Activated T-helper 2 cell treated with anti-CD3 and anti-CD28 coated beads, Interferon-gamma antibody, Interleukin-2, Interleukin-4, amounts not matched to agents 10 μg/mL and 5 μg/mL and 100 μg/mL, durations not matched to agents 14 hours and 24 hours and 36 hours (primary cell): ENCODE results near the gene AHCYL2. TPM values are rescaled to one million over a fixed set of nuclear protein-coding genes. Genes with fewer than 3 reads are reported as not detected.

Experiments
- DNase-seq: peaks from one replicate; pipeline ENCODE4 v3.0.0; 2021; ENCODE audit warnings: low spot score
- H3K27ac Mint-ChIP-seq: one replicate; pipeline ENCODE4 v1.8.0; 2021; ENCODE audit warnings: mixed read lengths
- H3K27me3 Mint-ChIP-seq: one replicate; pipeline ENCODE4 v1.8.0; 2021; ENCODE audit warnings: low read depth, mixed read lengths
- H3K36me3 Mint-ChIP-seq: one replicate; pipeline ENCODE4 v1.8.0; 2021; ENCODE audit warnings: low read depth, mixed read lengths
- H3K4me1 Mint-ChIP-seq: one replicate; pipeline ENCODE4 v1.8.0; 2021; ENCODE audit warnings: low read depth, mixed read lengths
- H3K4me3 Mint-ChIP-seq: one replicate; pipeline ENCODE4 v1.8.0; 2021; ENCODE audit warnings: low read depth, mild to moderate bottlenecking, moderate library complexity, mixed read lengths
- H3K9me3 Mint-ChIP-seq: one replicate; pipeline ENCODE4 v1.8.0; 2021; ENCODE audit warnings: mixed read lengths
- intact Hi-C: fragments of 100-400 bp; cut with micrococcal nuclease; formaldehyde crosslinking; loops from one replicate; pipeline ENCODE4 v1.15.1; 2023
- total RNA-seq: library from RNA; stranded (reverse); gene quantifications from 2 replicates; pipeline ENCODE4 v1.2.3, GENCODE V29; 2022

AHCYL2 gene
- 14.7 and 15.1 TPM in 2 replicates for total RNA-seq

DNA sequence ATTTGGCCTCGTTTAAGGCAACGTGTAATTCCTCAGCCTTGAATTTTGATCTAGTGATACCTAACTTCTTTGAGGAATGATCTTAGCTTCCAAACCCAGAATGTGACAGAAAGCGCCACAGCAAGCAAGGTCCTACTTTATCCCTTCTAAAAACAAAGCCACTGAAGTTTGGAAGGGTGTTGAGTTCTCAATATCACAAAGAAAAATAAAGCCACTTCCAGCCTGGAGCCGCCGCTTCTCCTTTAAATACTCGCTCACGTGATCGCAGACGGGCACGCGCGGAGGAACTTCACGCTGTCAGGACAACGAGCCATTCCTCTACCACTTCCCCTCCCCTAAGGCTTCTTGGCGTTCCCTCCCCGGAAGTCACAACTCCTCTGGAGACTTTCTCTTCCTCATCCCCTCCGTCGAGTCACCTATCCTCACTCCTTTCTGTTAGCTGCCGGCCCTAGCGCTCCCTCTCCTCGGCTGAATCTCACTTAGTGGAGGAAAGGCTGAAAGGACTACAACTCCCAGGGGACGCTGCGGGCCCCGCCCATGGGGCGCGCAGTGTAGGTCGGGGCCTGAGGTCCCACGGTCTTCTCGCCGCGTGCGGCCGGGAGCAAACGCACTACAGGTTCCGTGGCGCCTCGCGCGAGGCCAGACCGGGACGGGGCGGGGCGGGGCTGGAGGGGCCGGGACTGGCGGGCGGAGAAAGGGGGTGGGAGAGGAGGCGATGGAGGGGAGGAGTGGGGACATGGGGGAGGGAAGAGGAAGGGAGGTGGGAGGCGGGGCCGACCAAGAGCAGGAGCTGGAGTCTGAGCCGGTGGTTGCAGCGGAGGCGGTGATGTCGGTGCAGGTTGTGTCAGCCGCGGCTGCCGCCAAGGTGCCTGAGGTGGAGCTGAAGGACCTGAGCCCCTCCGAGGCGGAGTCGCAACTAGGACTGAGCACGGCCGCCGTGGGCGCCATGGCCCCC lies at the start of gene AHCYL2:
TSS of gene AHCYL2 (plus strand) at position 780 of the 955 bp plus-strand sequence.
- Mint-ChIP-seq H3K9me3 (no peaks in the 10 kb centered on the region), H3K27me3 (no peaks in the 10 kb centered on the region), H3K27ac (peak within 1 kb of the TSS; percentile 96), H3K36me3 (no peaks in the 10 kb centered on the region), H3K4me3 (peak within 1 kb of the TSS; percentile 94), H3K4me1 (peaks cover 22% of the 10 kb centered on the region)
- peak; percentile 94 for DNase-seq
- intact Hi-C loops = loop anchor here (1.0 to 10.0 kb wide), 6 partner anchors 210 to 1572 kb away; partner anchors contain the start of genes NRF1, SND1, STRIP2 and UBE2H

DNA sequence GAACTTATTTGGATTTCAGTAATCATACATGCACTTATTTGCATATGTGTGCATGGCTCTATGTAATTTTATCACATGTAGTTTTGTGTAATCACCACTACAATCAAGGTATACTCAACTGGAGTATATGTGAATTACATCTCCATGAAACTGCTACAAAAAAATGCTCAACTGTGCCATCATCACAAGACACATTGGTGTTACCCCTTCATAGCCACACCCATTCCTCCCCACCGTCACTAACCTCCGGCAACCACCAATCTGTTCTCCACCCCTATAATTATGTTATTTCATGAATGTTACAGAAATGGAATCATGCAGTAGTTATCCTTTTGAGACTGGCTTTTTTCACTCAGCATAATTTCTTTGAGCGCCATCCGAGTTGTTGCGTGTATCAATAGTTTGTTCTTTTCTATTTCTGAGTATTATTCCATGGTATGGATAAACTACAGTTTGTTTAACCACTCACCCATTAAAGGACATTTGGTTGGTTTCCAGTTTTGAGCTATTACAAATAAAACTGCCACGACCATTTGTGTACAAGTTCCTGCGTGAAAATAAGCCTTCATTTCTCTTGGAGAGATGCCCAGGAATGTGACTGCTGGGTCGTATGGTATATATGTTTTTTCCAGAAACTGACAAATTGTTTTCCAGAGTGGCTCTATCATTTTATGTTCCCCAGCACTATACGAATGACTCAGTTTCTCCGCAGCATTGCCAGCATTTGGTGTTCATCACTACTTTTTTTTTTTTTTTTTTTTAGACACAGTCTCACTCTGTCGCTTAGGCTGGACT lies 47.7 kb upstream of the AHCYL2 start:
- Mint-ChIP-seq H3K27ac (no peak overlapping the region), H3K36me3 (no peaks in the 10 kb centered on the region), H3K27me3 (peaks cover 36% of the 10 kb centered on the region), H3K4me3 (no peak overlapping the region), H3K4me1 (no peaks in the 10 kb centered on the region), H3K9me3 (no peaks in the 10 kb centered on the region)
- DNase-seq = no peak
- intact Hi-C loops = no loop called here

DNA sequence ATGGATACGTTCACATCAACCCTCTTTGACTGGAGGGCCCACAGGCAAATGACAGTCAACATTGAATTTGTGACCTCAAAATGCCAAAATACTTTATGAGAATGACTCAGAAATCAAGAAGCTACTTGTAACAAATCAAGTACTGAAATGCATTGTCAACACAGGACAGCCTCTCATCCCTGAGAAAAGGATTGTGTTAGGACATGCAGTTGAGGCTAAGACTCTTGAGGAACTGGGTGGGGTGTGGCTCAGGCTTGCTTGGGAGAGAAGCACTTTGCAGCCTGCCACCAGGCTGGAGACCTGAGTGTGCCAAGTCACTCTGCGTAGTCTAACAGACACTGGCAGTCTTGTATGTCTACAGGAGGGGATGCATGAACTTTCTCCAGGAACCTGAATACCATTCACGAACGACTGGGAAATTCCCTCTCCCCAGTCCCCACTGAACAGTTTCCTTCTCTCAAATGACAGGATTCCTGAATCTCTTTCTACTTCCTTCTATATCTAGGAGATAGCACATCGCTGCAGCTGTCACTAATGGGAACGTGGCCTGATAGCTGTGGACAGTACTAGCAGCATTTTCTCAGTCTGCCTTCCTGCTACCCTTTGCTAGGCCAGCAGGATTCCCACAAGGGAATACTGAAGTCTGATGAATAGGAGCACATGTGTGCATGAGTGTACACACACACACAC lies 39.7 kb upstream of the AHCYL2 start:
- no peak overlapping the region for H3K4me3 Mint-ChIP-seq
- peaks cover 42% of the 10 kb centered on the region for H3K27me3 Mint-ChIP-seq
- peaks cover 2% of the 10 kb centered on the region for H3K4me1 Mint-ChIP-seq
- H3K27ac Mint-ChIP-seq = no peak overlapping the region
- intact Hi-C loops = no loop called here
- DNase-seq = no peak
- no peaks in the 10 kb centered on the region for H3K36me3 Mint-ChIP-seq
- no peaks in the 10 kb centered on the region for H3K9me3 Mint-ChIP-seq

DNA sequence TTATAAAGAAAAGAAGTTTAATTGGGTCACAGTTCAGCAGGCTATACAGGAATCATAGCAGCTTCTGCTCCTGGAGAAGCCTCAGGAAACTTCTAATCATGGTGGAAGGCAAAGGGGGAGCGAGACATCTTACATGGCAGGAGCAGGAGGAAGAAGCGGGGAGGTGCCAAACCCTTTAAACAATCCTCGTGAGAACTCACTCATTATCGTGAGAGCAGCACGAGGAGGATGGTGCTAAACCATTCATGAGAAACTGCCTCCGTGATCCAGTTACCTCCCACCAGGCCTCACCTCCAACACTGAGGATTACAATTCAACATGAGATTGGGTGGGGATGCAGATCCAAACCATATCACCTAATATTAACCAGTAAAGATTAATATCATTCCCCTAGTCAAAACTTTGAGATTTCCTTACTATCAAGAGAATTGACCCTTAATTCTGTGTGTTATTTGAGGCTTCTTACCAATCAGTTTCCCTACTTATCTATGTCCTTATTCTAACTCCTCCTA lies 38.0 kb upstream of the AHCYL2 start:
- H3K4me3 Mint-ChIP-seq = no peak overlapping the region
- H3K9me3 Mint-ChIP-seq = no peaks in the 10 kb centered on the region
- no peaks in the 10 kb centered on the region for H3K36me3 Mint-ChIP-seq
- intact Hi-C loops = no loop called here
- peaks cover 2% of the 10 kb centered on the region for H3K4me1 Mint-ChIP-seq
- H3K27ac Mint-ChIP-seq = no peak overlapping the region
- peaks cover 51% of the 10 kb centered on the region for H3K27me3 Mint-ChIP-seq
- no peak for DNase-seq

DNA sequence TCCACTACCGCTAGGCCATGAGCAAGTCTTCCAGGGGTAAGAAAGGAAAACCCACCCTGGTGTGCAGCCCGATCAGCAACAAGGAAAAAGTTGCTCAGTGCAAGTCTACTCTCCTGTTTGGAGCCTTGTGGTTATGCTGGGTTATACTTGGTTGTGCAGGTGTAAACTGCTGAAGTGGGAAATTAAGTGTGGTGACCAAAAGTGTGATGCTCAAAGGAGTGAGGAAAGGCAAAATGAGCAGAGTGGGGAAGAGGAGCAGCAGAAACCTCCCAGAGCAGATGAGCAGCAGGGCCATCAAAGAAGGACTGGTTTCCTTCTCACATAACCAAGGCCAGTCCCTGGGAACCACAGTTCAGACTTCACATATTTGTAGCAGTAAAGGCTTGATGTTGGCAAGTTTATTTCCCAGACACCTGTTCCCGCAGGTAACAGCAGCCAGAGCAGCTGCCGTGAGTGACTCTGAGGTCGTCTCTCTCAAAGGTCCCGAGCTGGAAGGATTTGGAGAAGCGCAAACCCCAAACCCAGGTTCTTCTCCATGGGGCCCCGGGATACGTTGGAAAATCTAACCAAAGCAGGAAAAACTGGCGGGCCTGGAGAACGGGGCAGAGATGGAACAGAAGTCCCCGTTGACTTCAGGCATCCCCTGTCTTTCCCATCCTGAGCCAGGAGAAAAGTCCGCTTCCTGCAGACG lies 37.0 kb upstream of the AHCYL2 start:
- Mint-ChIP-seq H3K9me3 (no peaks in the 10 kb centered on the region), H3K27me3 (peaks cover 57% of the 10 kb centered on the region), H3K4me1 (peaks cover 2% of the 10 kb centered on the region), H3K36me3 (no peaks in the 10 kb centered on the region), H3K4me3 (peak overlapping the region; percentile 65), H3K27ac (no peak overlapping the region)
- intact Hi-C loops = no loop called here
- no peak for DNase-seq

DNA sequence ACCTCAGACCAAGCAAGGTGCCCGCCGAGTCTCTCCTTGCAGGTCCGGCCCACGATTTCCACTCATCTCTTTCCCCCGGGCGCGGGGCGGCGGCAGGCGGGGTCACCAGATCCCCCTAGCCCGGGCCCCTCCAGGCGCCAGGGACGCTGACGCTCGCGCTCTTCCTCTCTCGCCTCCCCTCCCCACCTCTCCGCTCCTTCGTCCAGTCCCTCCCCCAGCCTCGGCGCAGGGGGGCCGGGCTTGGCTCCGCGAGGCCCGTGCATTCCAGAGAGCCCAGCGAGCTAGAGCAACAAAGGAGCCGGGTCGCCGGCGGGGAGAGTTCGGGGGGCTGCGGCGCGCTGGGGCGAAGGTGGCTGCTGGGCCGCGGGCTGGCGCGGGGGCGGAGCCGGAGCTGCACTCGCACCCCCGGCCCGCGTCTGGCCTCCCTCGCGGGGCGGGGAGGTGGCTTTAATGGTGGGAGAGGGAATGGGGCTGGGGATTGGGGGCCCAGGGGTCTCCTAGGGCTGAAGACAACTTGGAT lies 36.4 kb upstream of the AHCYL2 start, which contains the start of gene SMO:
TSS of gene SMO (plus strand) at position 262 of the 520 bp plus-strand sequence. CDS start 519 bp downstream, outside the sequence.
- peaks cover 2% of the 10 kb centered on the region for H3K4me1 Mint-ChIP-seq
- no peaks in the 10 kb centered on the region for H3K9me3 Mint-ChIP-seq
- no peak for DNase-seq
- peaks cover 60% of the 10 kb centered on the region for H3K27me3 Mint-ChIP-seq
- H3K4me3 Mint-ChIP-seq = peak within 1 kb of the TSS; percentile 65
- intact Hi-C loops = no loop called here
- no peaks in the 10 kb centered on the region for H3K36me3 Mint-ChIP-seq
- no peak within 1 kb of the TSS for H3K27ac Mint-ChIP-seq

DNA sequence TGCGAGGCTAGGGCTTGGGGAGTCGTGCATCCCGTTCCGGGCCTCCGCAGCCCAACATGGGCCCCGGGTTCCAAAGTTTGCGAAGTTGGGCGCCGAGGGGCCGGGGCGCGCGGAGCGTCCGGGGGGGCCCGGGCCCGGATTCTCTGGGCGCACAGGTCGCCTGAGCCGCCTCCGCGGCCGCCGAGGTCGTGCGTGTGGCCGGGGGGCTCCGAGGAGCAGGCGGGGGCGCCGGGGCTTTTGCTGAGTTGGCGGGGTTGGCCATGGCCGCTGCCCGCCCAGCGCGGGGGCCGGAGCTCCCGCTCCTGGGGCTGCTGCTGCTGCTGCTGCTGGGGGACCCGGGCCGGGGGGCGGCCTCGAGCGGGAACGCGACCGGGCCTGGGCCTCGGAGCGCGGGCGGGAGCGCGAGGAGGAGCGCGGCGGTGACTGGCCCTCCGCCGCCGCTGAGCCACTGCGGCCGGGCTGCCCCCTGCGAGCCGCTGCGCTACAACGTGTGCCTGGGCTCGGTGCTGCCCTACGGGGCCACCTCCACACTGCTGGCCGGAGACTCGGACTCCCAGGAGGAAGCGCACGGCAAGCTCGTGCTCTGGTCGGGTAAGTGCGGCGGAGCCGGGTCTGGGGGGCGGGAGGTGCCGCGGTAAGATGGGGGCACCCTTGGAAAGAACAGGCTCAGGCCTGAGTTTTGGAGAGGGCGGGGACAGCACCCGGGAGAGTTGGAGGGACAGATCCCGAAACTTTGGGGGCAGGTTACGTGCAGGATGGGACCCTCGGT lies 35.8 kb upstream of the AHCYL2 start:
- H3K9me3 Mint-ChIP-seq = no peaks in the 10 kb centered on the region
- H3K36me3 Mint-ChIP-seq = no peaks in the 10 kb centered on the region
- peak overlapping the region; percentile 30 for H3K4me3 Mint-ChIP-seq
- H3K27me3 Mint-ChIP-seq = peaks cover 60% of the 10 kb centered on the region
- intact Hi-C loops = no loop called here
- no peak overlapping the region for H3K27ac Mint-ChIP-seq
- no peak for DNase-seq
- H3K4me1 Mint-ChIP-seq = peaks cover 2% of the 10 kb centered on the region

DNA sequence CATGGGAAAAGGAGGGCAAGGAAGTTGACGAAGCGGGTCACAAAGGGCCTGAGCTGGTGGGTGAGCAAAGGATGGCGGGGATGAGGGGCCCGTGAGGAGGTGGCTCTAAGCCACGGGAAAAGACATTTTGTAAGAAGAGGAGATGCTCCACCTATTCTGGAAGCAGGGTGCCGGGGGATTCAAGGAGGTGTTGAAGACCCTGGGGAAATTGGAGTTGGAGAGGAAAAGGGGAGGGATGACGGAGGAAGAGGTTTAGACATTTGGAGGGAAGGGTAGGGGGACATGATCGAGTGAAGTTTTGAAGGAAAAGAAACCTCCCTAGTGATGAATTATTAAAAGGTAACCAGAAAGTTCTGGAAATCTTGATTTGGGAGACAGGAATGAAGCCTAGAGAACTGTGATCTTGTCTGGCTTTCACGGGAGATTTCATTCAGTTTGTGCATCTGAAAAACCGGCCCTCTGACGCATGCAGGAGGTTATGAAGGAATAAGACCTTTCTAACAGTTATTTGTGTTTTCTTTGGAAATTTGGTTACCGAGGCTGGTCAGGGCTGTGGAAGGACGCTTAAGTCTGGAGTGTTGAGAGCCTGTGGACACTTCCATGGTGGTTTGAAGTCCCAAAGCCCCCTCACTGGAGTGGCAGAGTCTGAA lies 35.0 kb upstream of the AHCYL2 start:
- Mint-ChIP-seq H3K36me3 (no peaks in the 10 kb centered on the region), H3K9me3 (no peaks in the 10 kb centered on the region), H3K4me3 (peak overlapping the region; percentile 30), H3K4me1 (peaks cover 2% of the 10 kb centered on the region), H3K27me3 (peaks cover 60% of the 10 kb centered on the region), H3K27ac (no peak overlapping the region)
- intact Hi-C loops = no loop called here
- DNase-seq = no peak

DNA sequence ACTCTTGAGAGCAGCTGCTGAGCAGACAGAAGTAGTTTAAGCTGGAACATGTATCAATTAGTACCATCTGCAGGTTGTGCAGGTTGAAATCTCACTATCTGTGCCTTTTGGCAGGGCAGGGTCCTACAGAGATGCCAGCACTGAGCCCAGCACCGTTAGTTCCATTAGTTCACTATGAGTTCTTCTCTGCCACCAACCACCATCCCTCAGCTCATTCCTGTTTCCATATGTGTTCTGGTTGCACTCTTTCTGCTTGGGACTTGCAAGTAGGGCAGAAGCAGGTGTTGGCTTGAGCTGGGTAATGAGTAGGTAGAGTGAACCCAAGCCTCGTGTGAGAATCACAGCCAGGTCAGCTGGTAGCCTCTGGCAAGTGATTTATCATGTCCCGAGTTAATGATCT lies 33.6 kb upstream of the AHCYL2 start:
- intact Hi-C loops = no loop called here
- Mint-ChIP-seq H3K27ac (no peak overlapping the region), H3K27me3 (peaks cover 52% of the 10 kb centered on the region)

DNA sequence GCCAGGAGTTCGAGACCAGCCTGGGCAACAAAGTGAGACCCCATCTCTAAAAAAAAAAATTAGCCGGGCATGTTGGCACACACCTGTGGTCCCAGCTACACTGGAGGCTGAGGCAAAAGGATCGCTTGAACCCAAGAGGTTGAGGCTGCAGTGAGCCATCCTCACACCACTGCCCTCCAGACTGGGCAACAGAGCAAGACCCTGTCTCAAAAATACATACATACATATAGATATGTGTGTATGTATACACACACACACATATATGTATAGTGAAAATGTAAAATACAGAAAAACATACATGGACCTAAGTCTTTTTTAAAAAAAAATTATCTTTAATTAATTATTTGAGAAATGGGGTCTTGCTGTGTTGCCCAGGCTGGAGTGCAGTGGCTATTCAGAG lies 30.9 kb upstream of the AHCYL2 start:
- H3K27me3 Mint-ChIP-seq = peaks cover 41% of the 10 kb centered on the region
- intact Hi-C loops = no loop called here
- H3K9me3 Mint-ChIP-seq = no peaks in the 10 kb centered on the region

More for the DNA sequence above, 33.6 kb upstream of the AHCYL2 start:
- H3K4me1 Mint-ChIP-seq = peaks cover 2% of the 10 kb centered on the region
- H3K4me3 Mint-ChIP-seq = no peak overlapping the region
- no peaks in the 10 kb centered on the region for H3K36me3 Mint-ChIP-seq
- DNase-seq = no peak
- H3K9me3 Mint-ChIP-seq = no peaks in the 10 kb centered on the region

DNA sequence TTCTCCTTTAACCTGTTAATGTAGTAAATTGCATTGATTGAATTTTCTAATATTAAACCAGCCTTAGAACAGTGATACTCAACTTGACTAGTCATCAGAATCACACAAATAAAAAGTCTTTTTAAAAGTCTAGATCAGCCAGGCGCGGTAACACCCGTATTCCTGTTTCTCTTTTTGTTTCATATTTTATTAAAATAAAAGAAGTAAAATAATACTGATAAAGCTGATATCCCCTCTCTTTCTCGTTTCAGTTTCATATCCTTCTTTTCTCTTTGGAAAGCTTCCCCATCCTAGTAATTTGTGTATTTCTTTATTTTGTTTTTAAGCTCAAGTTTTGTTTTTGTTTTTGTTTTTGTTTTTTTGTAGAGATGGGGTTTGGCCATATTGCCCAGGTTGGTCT lies 27.1 kb upstream of the AHCYL2 start:
- no peaks in the 10 kb centered on the region for H3K36me3 Mint-ChIP-seq
- intact Hi-C loops = no loop called here
- no peaks in the 10 kb centered on the region for H3K4me1 Mint-ChIP-seq
- DNase-seq = no peak
- H3K27ac Mint-ChIP-seq = no peak overlapping the region
- H3K4me3 Mint-ChIP-seq = no peak overlapping the region
- H3K9me3 Mint-ChIP-seq = no peaks in the 10 kb centered on the region
- H3K27me3 Mint-ChIP-seq = peaks cover 13% of the 10 kb centered on the region

More for the DNA sequence above, 30.9 kb upstream of the AHCYL2 start:
- Mint-ChIP-seq H3K36me3 (no peaks in the 10 kb centered on the region), H3K4me1 (peaks cover 2% of the 10 kb centered on the region), H3K4me3 (no peak overlapping the region), H3K27ac (no peak overlapping the region)
- DNase-seq = no peak
